WERI-Rb-1 (cell line): Measurements from ENCODE around the gene ADAT2.

Experiments
- DNase-seq: peaks from one replicate; pipeline ENCODE4 v3.0.0-alpha.2; 2020
- H3K27ac ChIP-seq: fragments of 250-450 bp; sonication (Bioruptor Pico); 2 replicates; pipeline ENCODE4 v1.5.1; 2020; ENCODE audit warnings: mild to moderate bottlenecking, moderate library complexity
- H3K27me3 ChIP-seq: fragments of 250-450 bp; sonication (Bioruptor Pico); 2 replicates; pipeline ENCODE4 v1.5.1; 2021; ENCODE audit warnings: mild to moderate bottlenecking, low read depth, moderate library complexity; ENCODE audit not compliant: insufficient read depth, severe bottlenecking
- H3K36me3 ChIP-seq: fragments of 250-450 bp; sonication (Bioruptor Pico); 2 replicates; pipeline ENCODE4 v1.5.1; 2020; ENCODE audit warnings: mild to moderate bottlenecking, moderate library complexity
- H3K4me3 ChIP-seq: 2 replicates; pipeline ENCODE4 v1.5.1; 2011; ENCODE audit warnings: low read depth, mild to moderate bottlenecking, control low read depth, low read length
- H3K9me3 ChIP-seq: fragments of 250-450 bp; sonication (Bioruptor Pico); 2 replicates; pipeline ENCODE4 v1.5.1; 2021; ENCODE audit warnings: mild to moderate bottlenecking, moderate library complexity; ENCODE audit not compliant: severe bottlenecking
- CTCF ChIP-seq: IDR thresholded peaks from 2 replicates; pipeline ENCODE4 v1.5.1; 2011; ENCODE audit warnings: low read depth, mild to moderate bottlenecking, control low read depth, inconsistent platforms, low read length

ADAT2 gene

GRCh38 chr6:143402721-143403336 is 47.7 kb downstream of the ADAT2 start:
- no peak for DNase-seq
- Histone ChIP-seq H3K9me3 (no peaks in the 10 kb centered on the region), H3K27ac (no peak overlapping the region), H3K36me3 (no peaks in the 10 kb centered on the region), H3K4me3 (no peak overlapping the region), H3K27me3 (no peaks in the 10 kb centered on the region)
- TF ChIP-seq CTCF = no peak

GRCh38 chr6:143401636-143402370 is 48.7 kb downstream of the ADAT2 start:
- no peak for DNase-seq
- no peaks in the 10 kb centered on the region for H3K9me3 ChIP-seq
- H3K36me3 ChIP-seq = no peaks in the 10 kb centered on the region
- no peak overlapping the region for H3K4me3 ChIP-seq
- no peak overlapping the region for H3K27ac ChIP-seq
- TF ChIP-seq CTCF = no peak
- H3K27me3 ChIP-seq = no peaks in the 10 kb centered on the region

GRCh38 chr6:143401068-143401446 is 49.4 kb downstream of the ADAT2 start:
- DNase-seq = no peak
- Histone ChIP-seq H3K27ac (no peak overlapping the region), H3K9me3 (no peaks in the 10 kb centered on the region), H3K36me3 (no peaks in the 10 kb centered on the region), H3K27me3 (no peaks in the 10 kb centered on the region), H3K4me3 (no peak overlapping the region)
- no peak for TF ChIP-seq CTCF

GRCh38 chr6:143400258-143401067 is 50.0 kb downstream of the ADAT2 start:
- Histone ChIP-seq H3K36me3 (no peaks in the 10 kb centered on the region), H3K4me3 (no peak overlapping the region), H3K27me3 (no peaks in the 10 kb centered on the region), H3K9me3 (no peaks in the 10 kb centered on the region), H3K27ac (no peak overlapping the region)
- no peak for TF ChIP-seq CTCF
- DNase-seq = no peak

- no peak for TF ChIP-seq CTCF
These were observed 50.7 kb downstream of the ADAT2 start for GRCh38 chr6:143399775-143400174.

More at GRCh38 chr6:143399775-143400174, 50.7 kb downstream of the ADAT2 start:
- no peaks in the 10 kb centered on the region for H3K36me3 ChIP-seq
- H3K9me3 ChIP-seq = no peaks in the 10 kb centered on the region
- H3K4me3 ChIP-seq = no peak overlapping the region
- no peak overlapping the region for H3K27ac ChIP-seq
- no peak for DNase-seq
- no peaks in the 10 kb centered on the region for H3K27me3 ChIP-seq
